Measurements from ENCODE around the gene PARD6G.
A peak's percentile ranks its signal among the peaks of the same experiment; 100 is the strongest.

Gene PARD6G

GRCh38 chr18:80143881-80144280 lies 103.4 kb downstream of the PARD6G start:
- no peak for DNase-seq

GRCh38 chr18:80140455-80140985 lies 106.8 kb downstream of the PARD6G start:
- DNase-seq = no peak

DNA sequence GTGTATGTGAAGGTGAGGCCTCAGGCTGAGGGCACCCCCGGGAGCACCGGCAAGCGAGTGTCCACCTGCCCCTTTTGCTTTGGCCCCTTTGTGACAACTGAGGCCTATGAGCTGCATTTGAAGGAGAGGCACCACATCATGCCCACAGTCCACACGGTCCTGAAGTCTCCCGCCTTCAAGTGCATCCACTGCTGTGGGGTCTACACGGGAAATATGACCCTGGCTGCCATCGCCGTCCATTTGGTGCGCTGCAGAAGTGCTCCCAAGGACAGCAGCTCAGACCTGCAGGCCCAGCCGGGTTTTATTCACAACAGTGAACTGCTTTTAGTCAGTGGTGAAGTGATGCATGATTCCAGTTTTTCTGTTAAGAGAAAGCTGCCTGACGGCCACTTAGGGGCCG lies 109.3 kb downstream of the PARD6G start:
- no peak for DNase-seq

DNA sequence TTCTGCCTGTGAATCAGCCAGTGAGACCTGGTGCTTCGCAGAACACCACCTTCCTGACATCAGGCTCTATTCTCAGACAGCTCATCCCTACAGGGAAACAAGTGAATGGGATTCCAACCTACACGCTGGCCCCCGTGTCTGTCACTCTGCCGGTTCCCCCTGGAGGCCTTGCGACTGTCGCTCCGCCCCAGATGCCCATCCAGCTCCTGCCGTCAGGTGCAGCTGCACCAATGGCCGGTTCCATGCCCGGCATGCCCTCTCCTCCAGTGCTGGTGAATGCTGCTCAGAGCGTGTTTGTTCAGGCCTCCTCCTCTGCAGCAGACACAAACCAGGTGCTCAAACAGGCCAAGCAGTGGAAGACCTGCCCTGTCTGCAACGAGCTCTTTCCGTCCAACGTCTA lies 110.2 kb downstream of the PARD6G start:
- DNase-seq = no peak

GRCh38 chr18:80136679-80137078 lies 110.6 kb downstream of the PARD6G start:
- DNase-seq = no peak

DNA sequence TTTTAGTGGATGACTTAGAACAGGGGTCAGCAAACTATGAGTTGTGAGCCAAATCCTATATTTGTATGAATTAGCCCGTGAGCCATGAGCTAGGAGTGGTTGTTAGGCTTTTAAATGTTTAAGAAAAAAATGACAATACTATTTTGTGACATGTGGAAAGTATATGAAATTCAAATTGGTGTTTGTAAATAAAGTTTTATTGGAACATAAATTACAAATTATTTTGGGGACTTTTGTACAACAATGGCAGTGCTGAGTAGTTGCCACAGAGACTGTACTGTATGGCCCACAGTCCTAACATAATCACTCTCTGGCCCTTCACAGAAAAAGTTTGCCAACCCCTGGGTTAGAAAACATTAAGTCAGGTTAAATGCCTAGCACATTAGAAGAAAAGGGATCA lies 112.2 kb downstream of the PARD6G start:
- no peak for DNase-seq

DNA sequence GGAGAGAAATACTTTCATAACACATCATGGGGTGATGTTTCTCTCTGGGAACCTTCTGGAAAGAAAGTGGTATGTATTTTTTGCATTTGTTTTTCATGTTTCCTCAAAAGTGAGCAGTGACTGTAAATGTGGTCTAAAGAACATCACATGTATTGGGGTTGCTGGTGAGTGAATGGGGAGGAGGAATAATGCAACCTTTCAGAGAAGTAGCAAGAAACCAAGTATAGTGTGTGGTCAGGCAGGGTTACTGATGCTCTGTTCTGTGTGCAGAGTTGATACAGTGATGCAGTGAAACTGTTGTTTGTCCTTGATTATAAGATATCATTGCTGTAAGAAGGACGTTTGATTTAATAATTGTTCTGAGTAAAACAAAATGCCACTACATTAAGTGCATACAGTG lies 114.2 kb downstream of the PARD6G start:
- no peak for DNase-seq

GRCh38 chr18:80132180-80132812 lies 115.0 kb downstream of the PARD6G start:
- no peak for DNase-seq

DNA sequence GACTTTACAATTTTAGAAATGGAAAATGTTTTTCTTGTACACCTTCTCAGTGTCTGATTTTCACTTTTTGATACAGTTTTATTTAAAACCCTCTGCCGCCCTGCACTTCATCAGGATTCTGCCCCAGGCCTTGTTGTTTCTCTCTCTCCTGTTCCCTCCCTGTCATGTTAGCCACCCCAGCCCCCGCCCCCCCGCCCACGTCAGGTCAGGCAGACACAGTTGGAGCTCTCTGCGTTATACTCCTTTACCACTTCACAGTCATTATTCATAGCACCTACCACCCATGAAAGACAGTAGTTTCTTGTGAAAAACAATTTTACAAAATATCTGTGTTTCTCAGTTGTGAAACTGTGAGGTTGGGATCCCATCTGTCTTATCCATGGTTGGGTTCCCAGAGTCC lies 116.8 kb downstream of the PARD6G start:
- no peak for DNase-seq

- DNase-seq = no peak
Observed at GRCh38 chr18:80129672-80130367, 117.5 kb downstream of the PARD6G start.

- no peak for DNase-seq
Observed at GRCh38 chr18:80127635-80128034, 119.7 kb downstream of the PARD6G start.

DNA sequence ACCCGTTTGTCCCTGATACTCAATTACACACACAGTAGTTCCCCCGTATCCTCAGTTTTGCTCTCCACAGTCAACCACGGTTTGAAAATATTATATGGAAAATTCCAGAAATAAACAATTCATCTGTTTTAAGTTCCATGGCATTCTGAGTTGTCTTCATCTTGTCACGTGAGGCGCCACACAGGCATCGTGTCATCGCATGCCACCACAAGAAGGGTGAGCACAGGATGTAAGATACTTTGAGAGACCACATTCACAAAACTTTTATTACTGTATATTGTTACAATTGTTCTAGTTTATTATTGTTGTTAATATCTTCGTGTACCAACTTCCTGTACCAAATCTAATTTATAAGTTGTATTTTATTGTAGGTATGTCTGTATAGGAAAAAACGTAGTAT lies 120.5 kb downstream of the PARD6G start:
- no peak for DNase-seq

DNA sequence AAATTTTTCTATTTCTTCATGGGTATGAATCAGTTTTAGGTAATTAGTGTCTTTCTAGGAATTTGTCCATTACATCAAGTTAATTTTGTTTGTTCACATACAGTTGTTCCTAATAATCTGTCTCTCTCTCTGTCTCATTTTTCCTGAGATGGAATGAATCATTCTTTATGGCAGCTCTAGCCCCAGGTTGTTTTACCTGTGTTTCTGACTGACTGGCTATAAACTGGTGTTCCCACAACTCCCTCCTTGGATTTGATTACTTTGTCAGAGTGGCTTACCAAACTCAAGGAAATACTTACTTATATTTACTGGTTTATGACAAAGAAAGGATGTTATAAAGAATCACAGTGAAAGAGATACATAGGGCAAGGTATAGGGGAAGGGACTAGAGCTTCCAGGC lies 123.2 kb downstream of the PARD6G start:
- no peak for DNase-seq

GRCh38 chr18:80120932-80121331 lies 126.4 kb downstream of the PARD6G start:
- no peak for DNase-seq

DNA sequence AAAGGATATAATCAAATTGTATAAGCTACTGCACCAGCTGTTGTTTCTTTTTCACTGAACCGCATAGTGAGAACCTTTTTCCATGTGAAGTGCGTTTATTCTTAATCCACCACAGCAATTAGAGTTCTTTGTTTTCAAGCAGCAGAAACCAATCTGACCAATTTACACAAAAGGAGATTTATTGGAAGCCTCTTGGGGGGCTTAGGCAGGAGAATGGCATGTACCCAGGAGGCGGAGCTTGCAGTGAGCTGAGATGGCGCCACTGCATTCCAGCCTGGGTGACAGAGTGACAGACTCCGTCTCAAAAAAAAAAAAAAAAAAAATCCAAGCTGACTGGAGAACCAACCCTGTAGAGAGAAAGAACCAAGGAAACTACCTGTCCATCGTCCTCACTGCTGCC lies 128.2 kb downstream of the PARD6G start:
- no peak for DNase-seq

DNA sequence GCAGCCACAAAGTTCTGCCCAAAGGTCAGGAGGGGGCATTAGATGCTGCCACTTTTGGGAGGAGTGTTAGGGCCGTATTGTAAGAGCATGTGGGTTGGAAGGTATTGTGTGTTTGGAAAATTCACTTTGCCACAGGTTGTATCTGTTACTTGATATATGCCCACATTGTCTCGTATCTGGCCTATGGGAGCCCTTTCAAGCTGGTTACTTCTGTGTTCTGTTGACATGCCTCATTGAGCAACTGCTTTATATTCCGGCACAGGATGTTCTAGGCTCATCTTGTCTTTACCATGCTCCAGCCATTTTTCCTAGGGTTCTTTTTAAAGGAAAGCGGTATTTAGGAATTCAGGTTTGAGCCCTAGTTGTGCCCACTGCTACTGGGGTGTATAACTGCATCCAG lies 132.3 kb downstream of the PARD6G start:
- no peak for DNase-seq

DNA sequence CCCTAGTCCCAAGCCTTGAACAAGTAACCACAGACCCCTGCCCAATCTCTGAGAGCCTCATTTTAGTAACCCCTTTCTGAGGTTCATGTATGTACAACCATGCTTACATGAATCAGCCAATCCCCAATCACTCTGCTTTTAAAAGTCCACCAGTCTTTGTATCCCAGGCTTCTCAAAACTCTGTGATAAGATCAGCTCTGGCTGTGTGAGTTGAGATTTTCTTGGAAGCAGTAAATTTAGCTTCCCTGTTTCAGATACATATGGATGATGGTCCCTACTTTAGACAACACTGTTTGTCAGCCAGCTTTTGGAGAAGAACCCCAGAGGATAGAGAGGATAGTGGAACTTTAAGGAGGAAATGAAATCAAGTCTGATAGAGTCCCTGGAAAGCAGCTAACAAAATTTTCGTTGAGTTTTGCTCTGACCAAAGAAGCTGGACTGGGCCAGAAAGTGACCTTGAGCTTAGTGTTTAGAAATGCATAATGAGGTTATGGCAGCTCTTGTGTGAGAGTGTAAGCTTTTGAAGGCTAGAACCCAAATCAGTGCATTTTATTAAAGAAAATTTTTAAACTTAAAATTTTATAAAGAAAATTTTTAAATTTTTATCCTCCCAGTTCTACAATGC lies 134.6 kb downstream of the PARD6G start:
- DNase-seq = no peak

GRCh38 chr18:80109676-80110078 lies 137.6 kb downstream of the PARD6G start:
- DNase-seq = peak; percentile 13 to 42

DNA sequence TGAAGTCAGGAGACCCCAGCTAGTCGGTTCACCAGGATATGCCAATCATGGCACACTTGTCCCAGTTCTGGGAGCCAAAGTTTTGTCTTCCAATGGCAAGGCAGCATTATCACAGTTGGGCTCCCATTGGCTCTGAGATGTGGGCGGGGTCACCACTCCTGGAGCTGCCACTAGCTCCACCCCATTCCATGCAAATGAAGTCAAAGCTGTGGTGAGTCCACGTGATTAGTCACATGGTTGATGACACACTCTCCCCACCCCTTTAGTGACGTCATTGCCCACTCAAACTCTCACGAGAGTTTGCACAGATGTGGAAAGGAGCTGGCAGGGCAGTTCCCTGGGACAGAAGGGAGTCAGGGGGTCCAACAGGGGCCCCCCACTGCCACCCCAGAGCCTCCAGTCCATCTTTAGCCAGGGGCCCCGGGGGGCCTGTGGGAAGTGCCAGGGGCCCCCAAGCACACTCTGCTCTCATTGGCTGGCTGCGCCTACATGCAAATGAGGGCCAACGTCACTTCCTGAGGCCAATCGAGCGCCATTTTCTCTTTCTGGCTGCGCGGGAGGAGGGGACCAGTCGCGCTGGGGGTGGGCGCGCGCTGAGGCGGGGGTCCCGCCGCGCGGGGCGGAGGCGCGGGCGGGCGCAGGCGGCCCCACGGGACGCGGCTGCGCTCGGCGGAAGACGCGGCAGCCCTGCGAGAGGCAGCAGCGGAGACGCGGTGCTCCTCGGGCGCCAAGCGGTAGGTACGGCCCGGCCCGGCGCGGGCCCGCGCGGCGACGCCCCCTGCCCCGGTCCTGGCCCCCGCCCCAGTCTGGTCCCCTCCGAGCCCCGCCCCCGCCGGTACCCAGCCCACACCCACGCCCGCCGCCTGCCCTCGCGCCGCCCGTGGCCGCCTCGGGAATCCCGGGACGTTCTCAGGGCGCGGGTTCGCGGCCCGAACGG lies 138.3 kb downstream of the PARD6G start, which contains the start of gene ADNP2:
Gene ADNP2, plus strand, starts transcription at position 524 of the 937 bp plus-strand sequence. CDS start 8,281 bp downstream, outside the sequence.
- peak; percentile 73 to 77 for DNase-seq

- DNase-seq = no peak
Observed at GRCh38 chr18:80108121-80108536, 139.2 kb downstream of the PARD6G start.

DNA sequence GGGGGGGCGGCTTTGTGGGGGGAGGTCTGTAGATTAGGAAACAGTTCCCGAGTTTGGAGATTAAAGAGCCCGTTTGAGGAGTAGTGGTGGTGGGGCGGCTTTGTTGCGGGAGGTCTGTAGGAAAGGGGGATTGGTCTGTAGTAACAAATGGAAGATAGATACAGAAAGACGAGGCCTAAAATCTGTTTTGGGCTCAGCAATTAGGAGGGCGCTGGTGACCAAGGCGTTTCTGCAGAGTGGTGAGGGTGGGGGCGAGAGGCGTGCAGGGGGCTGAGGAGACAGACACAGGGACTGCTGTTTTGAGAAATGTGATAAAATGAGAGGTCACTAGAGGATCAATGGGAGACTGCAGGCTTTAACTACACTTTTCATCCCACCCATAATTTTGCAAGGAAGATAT lies 139.9 kb downstream of the PARD6G start:
- no peak for DNase-seq

All from NCI-H1930 (cell line).